NCI-H82 treated with DMSO at 0.1 percent for 48 hours (cell line): ENCODE results near the gene ADGRB2.

Source experiments
- DNase-seq: peaks from one replicate; lab custom pipeline; 2025; ENCODE audit not compliant: unreplicated experiment; lab: John Stamatoyannopoulos, UW

ADGRB2 gene

GRCh38 chr1:31765041-31765467 is 914 bp upstream of the ADGRB2 start:
- DNase-seq, result peak; percentile 34

GRCh38 chr1:31763671-31764311 is 349 bp downstream of the ADGRB2 start:
- DNase-seq, result no peak

GRCh38 chr1:31762726-31763670 is 1.1 kb downstream of the ADGRB2 start:
- DNase-seq, result peak; percentile 70

- DNase-seq, result no peak
Observed at GRCh38 chr1:31762323-31762722, 1.8 kb downstream of the ADGRB2 start.

GRCh38 chr1:31761883-31762282 is 2.3 kb downstream of the ADGRB2 start:
- no peak for DNase-seq

GRCh38 chr1:31760471-31761470 is 3.4 kb downstream of the ADGRB2 start:
- peak; percentile 32 for DNase-seq

GRCh38 chr1:31759298-31760023 is 4.7 kb downstream of the ADGRB2 start:
- DNase-seq, result no peak

GRCh38 chr1:31758823-31759222 is 5.3 kb downstream of the ADGRB2 start:
- no peak for DNase-seq

GRCh38 chr1:31757989-31758388 is 6.2 kb downstream of the ADGRB2 start:
- DNase-seq, result no peak

GRCh38 chr1:31757204-31757679 is 6.9 kb downstream of the ADGRB2 start:
- no peak for DNase-seq

GRCh38 chr1:31756578-31756977 is 7.6 kb downstream of the ADGRB2 start:
- DNase-seq, result no peak

GRCh38 chr1:31755850-31756492 is 8.2 kb downstream of the ADGRB2 start:
- DNase-seq, result no peak

GRCh38 chr1:31755197-31755611 is 8.9 kb downstream of the ADGRB2 start:
- DNase-seq, result no peak

- no peak for DNase-seq
Observed at GRCh38 chr1:31754397-31754796, 9.7 kb downstream of the ADGRB2 start.

GRCh38 chr1:31753707-31754349 is 10.3 kb downstream of the ADGRB2 start:
- DNase-seq, result no peak

GRCh38 chr1:31752952-31753475 is 11.1 kb downstream of the ADGRB2 start:
- no peak for DNase-seq

- no peak for DNase-seq
Observed at GRCh38 chr1:31752258-31752657, 11.9 kb downstream of the ADGRB2 start.

- DNase-seq, result no peak
Observed at GRCh38 chr1:31751822-31752241, 12.3 kb downstream of the ADGRB2 start.
